GM15510 (cell line): Measurements from ENCODE around the gene PSME2.
A peak's percentile ranks its signal among the peaks of the same experiment; 100 is the strongest.

Experiments used
- POLR2A ChIP-seq: IDR thresholded peaks from 3 replicates; pipeline ENCODE4 v1.6.1; 2011; ENCODE audit warnings: borderline replicate concordance; ENCODE audit not compliant: insufficient read length; ENCODE audit errors: extremely low read depth

PSME2 gene

GRCh38 chr14:24121210-24121609 lies 25.2 kb downstream of the PSME2 start:
- TF ChIP-seq POLR2A, result no peak

GRCh38 chr14:24119691-24120090 lies 26.7 kb downstream of the PSME2 start:
- TF ChIP-seq POLR2A, result no peak

GRCh38 chr14:24117179-24117578 lies 29.2 kb downstream of the PSME2 start:
- no peak for TF ChIP-seq POLR2A

GRCh38 chr14:24116128-24116814 lies 30.1 kb downstream of the PSME2 start:
- TF ChIP-seq POLR2A, result no peak

- no peak for TF ChIP-seq POLR2A
These were observed 30.8 kb downstream of the PSME2 start for GRCh38 chr14:24115422-24116127.

- no peak for TF ChIP-seq POLR2A
These were observed 31.6 kb downstream of the PSME2 start, which contains the start of the genes DCAF11 and NRL for GRCh38 chr14:24114532-24115421. TSS of gene DCAF11 (plus strand) at chr14:24114777. CDS start at chr14:24115595, 818 bp downstream. TSS of gene NRL (minus strand) at chr14:24114949. CDS start at chr14:24082848, 32,101 bp downstream.

- TF ChIP-seq POLR2A, result peak; percentile 86
These were observed 32.4 kb downstream of the PSME2 start for GRCh38 chr14:24113801-24114531.

- TF ChIP-seq POLR2A, result no peak
These were observed 33.0 kb downstream of the PSME2 start for GRCh38 chr14:24113379-24113800.

GRCh38 chr14:24110523-24110922 lies 35.9 kb downstream of the PSME2 start:
- TF ChIP-seq POLR2A, result no peak

GRCh38 chr14:24110060-24110459 lies 36.4 kb downstream of the PSME2 start:
- TF ChIP-seq POLR2A, result no peak

- no peak for TF ChIP-seq POLR2A
These were observed 38.0 kb downstream of the PSME2 start for GRCh38 chr14:24108336-24108874.

- no peak for TF ChIP-seq POLR2A
These were observed 39.6 kb downstream of the PSME2 start for GRCh38 chr14:24106672-24107271.

- TF ChIP-seq POLR2A, result no peak
These were observed 43.0 kb downstream of the PSME2 start for GRCh38 chr14:24103451-24103850.
